GM23338 (cell line): ENCODE results near the gene CHMP3. TPM values are rescaled to one million over a fixed set of nuclear protein-coding genes. Genes with fewer than 3 reads are reported as not detected.

ENCODE experiments used
- ATAC-seq: fragments of 200-7000 bp; cut with Tn5 transposase; 3 replicates; pipeline ENCODE4 v1.9.1; 2020
- DNase-seq: peaks from one replicate; pipeline ENCODE4 v3.0.0-alpha.2; 2015; ENCODE audit warnings: low spot score
- H2AFZ ChIP-seq: fragments of 200-600 bp; sonication (generic); 2 replicates; pipeline ENCODE4 v1.8.0; 2016; ENCODE audit warnings: antibody characterized with exemption, mild to moderate bottlenecking, moderate library complexity
- H3F3A ChIP-seq: fragments of 200-600 bp; sonication (generic); replicated peaks from 2 replicates; pipeline ENCODE4 v1.8.0; 2017; ENCODE audit warnings: antibody characterized with exemption, mixed run types, low read depth
- H3K27ac ChIP-seq: fragments of 200-600 bp; sonication (generic); 2 replicates; pipeline ENCODE4 v1.6.1; 2016; ENCODE audit warnings: low read depth
- H3K27me3 ChIP-seq: fragments of 200-600 bp; sonication (generic); 2 replicates; pipeline ENCODE4 v1.8.0; 2016; ENCODE audit warnings: mild to moderate bottlenecking, mixed run types, moderate library complexity; ENCODE audit not compliant: insufficient read depth
- H3K36me3 ChIP-seq: fragments of 200-600 bp; sonication (generic); 2 replicates; pipeline ENCODE4 v1.8.0; 2016; ENCODE audit warnings: mild to moderate bottlenecking; ENCODE audit not compliant: insufficient read depth
- H3K4me1 ChIP-seq: fragments of 200-600 bp; sonication (generic); 2 replicates; pipeline ENCODE4 v1.8.0; 2016; ENCODE audit warnings: mild to moderate bottlenecking, moderate library complexity; ENCODE audit not compliant: insufficient read depth
- H3K4me2 ChIP-seq: fragments of 200-600 bp; sonication (generic); 2 replicates; pipeline ENCODE4 v1.7.1; 2017; ENCODE audit warnings: mixed run types
- H3K4me3 ChIP-seq: fragments of 200-600 bp; sonication (generic); 2 replicates; pipeline ENCODE4 v1.6.1; 2016; ENCODE audit warnings: mixed run types
- H3K79me2 ChIP-seq: fragments of 200-600 bp; sonication (generic); replicated peaks from 2 replicates; pipeline ENCODE4 v1.8.0; 2017; ENCODE audit warnings: mild to moderate bottlenecking; ENCODE audit not compliant: insufficient read depth
- H3K9me2 ChIP-seq: fragments of 200-600 bp; sonication (generic); 2 replicates; pipeline ENCODE4 v1.8.0; 2017; ENCODE audit not compliant: insufficient read depth
- H4K20me1 ChIP-seq: fragments of 200-600 bp; sonication (generic); replicated peaks from 2 replicates; pipeline ENCODE4 v1.8.0; 2017; ENCODE audit warnings: mild to moderate bottlenecking; ENCODE audit not compliant: insufficient read depth
- H3K27ac Mint-ChIP-seq: 2 replicates; pipeline ENCODE4 v1.8.0; 2020; ENCODE audit warnings: inconsistent platforms, mild to moderate bottlenecking, moderate library complexity, mixed read lengths
- H3K27me3 Mint-ChIP-seq: 3 replicates; pipeline ENCODE4 v1.8.0; 2022; ENCODE audit warnings: low read depth, mild to moderate bottlenecking, moderate library complexity, mixed read lengths, inconsistent platforms; ENCODE audit not compliant: insufficient read depth, poor library complexity
- H3K36me3 Mint-ChIP-seq: 3 replicates; pipeline ENCODE4 v1.8.0; 2021; ENCODE audit warnings: low read depth, mild to moderate bottlenecking, inconsistent platforms, moderate library complexity, mixed read lengths
- H3K4me1 Mint-ChIP-seq: 3 replicates; pipeline ENCODE4 v1.8.0; 2020; ENCODE audit warnings: mild to moderate bottlenecking, inconsistent platforms, mixed read lengths
- H3K4me3 Mint-ChIP-seq: 3 replicates; pipeline ENCODE4 v1.8.0; 2021; ENCODE audit warnings: moderate library complexity, mild to moderate bottlenecking, inconsistent platforms, mixed read lengths
- H3K9me3 Mint-ChIP-seq: 3 replicates; pipeline ENCODE4 v1.8.0; 2020; ENCODE audit warnings: moderate library complexity, mild to moderate bottlenecking, inconsistent platforms, mixed read lengths
- CREB1 ChIP-seq: fragments of 250-450 bp; sonication (Bioruptor Pico); IDR thresholded peaks from 2 replicates; pipeline ENCODE4 v1.5.0; 2020; ENCODE audit warnings: low read depth, mild to moderate bottlenecking, moderate library complexity
- CTCF ChIP-seq, 2 experiments: fragments of 200-600 bp in 1 of 2; sonication (generic) in 1 of 2; conservative IDR thresholded peaks; 2 replicates each; pipeline versions ENCODE4 v1.5.1 to v1.6.1; 2016 to 2017; ENCODE audit warnings: antibody characterized with exemption in 2 of 2, low read depth in 2 of 2, mild to moderate bottlenecking in 2 of 2, moderate library complexity in 1 of 2
- ETS1 ChIP-seq: IDR thresholded peaks from 2 replicates; pipeline ENCODE4 v1.6.1; 2016; ENCODE audit warnings: antibody characterized with exemption
- EZH2 ChIP-seq: fragments of 200-600 bp; sonication (generic); IDR thresholded peaks from one replicate; pipeline ENCODE4 v1.8.0; 2017; ENCODE audit warnings: antibody characterized with exemption, mild to moderate bottlenecking, low read depth; ENCODE audit not compliant: unreplicated experiment
- EZH2phosphoT487 ChIP-seq: fragments of 200-600 bp; sonication (generic); IDR thresholded peaks from one replicate; pipeline ENCODE4 v1.8.1; 2018; ENCODE audit warnings: antibody characterized with exemption; ENCODE audit not compliant: unreplicated experiment
- JUNB ChIP-seq: IDR thresholded peaks from one replicate; pipeline ENCODE4 v1.6.1; 2016; ENCODE audit warnings: antibody characterized with exemption; ENCODE audit not compliant: unreplicated experiment
- NANOG ChIP-seq: IDR thresholded peaks from 2 replicates; pipeline ENCODE4 v1.6.1; 2016; ENCODE audit warnings: antibody characterized with exemption, borderline replicate concordance
- POLR2AphosphoS5 ChIP-seq: IDR thresholded peaks from 2 replicates; pipeline ENCODE4 v1.6.1; 2016; ENCODE audit warnings: antibody characterized with exemption, low read depth
- REST ChIP-seq: IDR thresholded peaks from one replicate; pipeline ENCODE4 v1.6.1; 2018; ENCODE audit warnings: antibody characterized with exemption; ENCODE audit not compliant: unreplicated experiment
- STAT1 ChIP-seq: IDR thresholded peaks from one replicate; pipeline ENCODE4 v1.6.1; 2016; ENCODE audit warnings: antibody characterized with exemption; ENCODE audit not compliant: unreplicated experiment
- ZNF114 ChIP-seq: fragments of 250-450 bp; sonication (Bioruptor Pico); IDR thresholded peaks from 2 replicates; pipeline ENCODE4 v1.5.0; 2020; ENCODE audit warnings: mild to moderate bottlenecking, moderate library complexity
- ZNF331 ChIP-seq: fragments of 250-450 bp; sonication (Bioruptor Pico); IDR thresholded peaks from 2 replicates; pipeline ENCODE4 v1.5.0; 2020; ENCODE audit warnings: low read depth, mild to moderate bottlenecking, moderate library complexity
- ZNF462 ChIP-seq: fragments of 250-450 bp; sonication (Bioruptor Pico); IDR thresholded peaks from 2 replicates; pipeline ENCODE4 v1.5.0; 2020; ENCODE audit warnings: mild to moderate bottlenecking, moderate library complexity
- polyA plus RNA-seq: library from polyadenylated mRNA; unstranded; fragments of >200 nt; fragmentation: Nextera tagmentation; extraction: Ambion mirVana; gene quantifications from 2 replicates; pipeline ENCODE4 v1.2.1, GENCODE V29; 2016
- total RNA-seq: library from RNA; depleted of rRNA; stranded (reverse); fragments of >200 nt; shearing (Covaris generic); gene quantifications from 2 replicates; pipeline ENCODE4 v1.2.3, GENCODE V29; 2014

The CHMP3 gene
- total and polyA plus RNA-seq, 2 experiments from 2014 or later, result 15.5 to 15.6 TPM

GRCh38 chr2:86466306-86466705 is 96.9 kb downstream of the CHMP3 start:
- H3F3A ChIP-seq, result no peaks in the 10 kb centered on the region
- DNase-seq (no peak), ATAC-seq (no peak)
- H3K36me3 ChIP-seq, result peaks cover 46% of the 10 kb centered on the region
- no peak overlapping the region for H3K4me3 ChIP-seq
- H3K79me2 ChIP-seq, result no peaks in the 10 kb centered on the region
- H3K4me1 Mint-ChIP-seq, result no peaks in the 10 kb centered on the region
- TF ChIP-seq JUNB, result no peak
- TF ChIP-seq STAT1, result no peak
- TF ChIP-seq CTCF (conservative IDR thresholded peaks at IDR 0.05; ENCODE audit: low read depth in 2 of 2), result no peak
- no peak for TF ChIP-seq EZH2phosphoT487
- TF ChIP-seq POLR2AphosphoS5, result no peak
- no peak for TF ChIP-seq CREB1 (CRISPR knock-in tag)
- TF ChIP-seq ZNF331 (CRISPR knock-in tag), result no peak
- no peak for TF ChIP-seq ZNF462 (CRISPR knock-in tag)
- no peak for TF ChIP-seq EZH2
- no peak for TF ChIP-seq NANOG
- no peak for TF ChIP-seq ETS1
- no peak for TF ChIP-seq REST
- TF ChIP-seq ZNF114, result no peak
- H3K27me3 ChIP-seq, result no peaks in the 10 kb centered on the region
- H3K27me3 Mint-ChIP-seq, result no peaks in the 10 kb centered on the region
- H3K9me3 Mint-ChIP-seq, result no peaks in the 10 kb centered on the region
- no peaks in the 10 kb centered on the region for H3K4me1 ChIP-seq
- H3K4me3 Mint-ChIP-seq, result no peak overlapping the region
- H3K4me2 ChIP-seq, result no peak overlapping the region
- no peak overlapping the region for H3K27ac ChIP-seq
- peaks cover 8% of the 10 kb centered on the region; the same call in 1 of the 2 replicates for H4K20me1 ChIP-seq
- peaks cover 37% of the 10 kb centered on the region for H3K36me3 Mint-ChIP-seq
- 0 out of 2 replicates have a peak, but pooled peaks cover 5% of the 10 kb centered on the region for H3K9me2 ChIP-seq
- H3K27ac Mint-ChIP-seq, result no peak overlapping the region
- no peak overlapping the region for H2AFZ ChIP-seq
